CD14-positive monocyte (primary cell): ENCODE measurements around the gene RPSA. TPM values are rescaled to one million over a fixed set of nuclear protein-coding genes. Genes with fewer than 3 reads are reported as not detected.

Experiments
- DNase-seq, 3 donors: peaks; one replicate each; pipeline ENCODE4 v3.0.0-alpha.2; 2011 to 2022
- H2AFZ ChIP-seq: 2 replicates; pipeline ENCODE4 v1.6.0; 2012; ENCODE audit warnings: mild to moderate bottlenecking, low read depth, low read length, inconsistent platforms; ENCODE audit not compliant: insufficient read depth, poor library complexity, severe bottlenecking
- H3K27ac ChIP-seq, 2 donors: 1 replicate in 1 of 2; 2 replicates in 1 of 2; pipeline ENCODE4 v1.5.1; 2012 to 2013; ENCODE audit warnings: low read length in 2 of 2, control low read depth in 1 of 2, inconsistent platforms in 1 of 2, low read depth in 1 of 2, mild to moderate bottlenecking in 1 of 2
- H3K27me3 ChIP-seq, 2 donors: one replicate each; pipeline versions ENCODE4 v1.6.0 to v1.6.1; 2011 to 2013; ENCODE audit warnings: low read length in 2 of 2; ENCODE audit not compliant: control insufficient read depth in 2 of 2, insufficient read depth in 2 of 2
- H3K36me3 ChIP-seq, 2 donors: replicated peaks in 1 of 2; 1 replicate in 1 of 2; 2 replicates in 1 of 2; pipeline versions ENCODE4 v1.5.1 to v1.6.1; 2012 to 2013; ENCODE audit warnings: low read length in 2 of 2, control low read depth in 1 of 2, inconsistent platforms in 1 of 2, mild to moderate bottlenecking in 1 of 2; ENCODE audit not compliant: insufficient read depth in 2 of 2, control insufficient read depth in 1 of 2
- H3K4me1 ChIP-seq, 2 donors: 1 replicate in 1 of 2; 2 replicates in 1 of 2; pipeline versions ENCODE4 v1.5.1 to v1.6.1; 2012 to 2013; ENCODE audit warnings: low read length in 2 of 2, control low read depth in 1 of 2, inconsistent platforms in 1 of 2, mild to moderate bottlenecking in 1 of 2, moderate library complexity in 1 of 2; ENCODE audit not compliant: insufficient read depth in 2 of 2, control insufficient read depth in 1 of 2
- H3K4me2 ChIP-seq: replicated peaks from 2 replicates; pipeline ENCODE3; 2012; ENCODE audit warnings: low read length, moderate library complexity, mild to moderate bottlenecking; ENCODE audit not compliant: poor library complexity, severe bottlenecking; ENCODE audit errors: extremely low read depth
- H3K4me3 ChIP-seq, 3 experiments: fragments of 200-600 bp in 1 of 3; sonication (generic) in 1 of 3; replicated peaks in 1 of 3; 1 replicate in 2 of 3; 2 replicates in 1 of 3; pipeline ENCODE4 v1.5.1; 2011 to 2013; ENCODE audit warnings: low read length in 3 of 3, mild to moderate bottlenecking in 3 of 3, control low read depth in 2 of 3, low read depth in 2 of 3, inconsistent platforms in 1 of 3, moderate library complexity in 1 of 3
- H3K79me2 ChIP-seq: 2 replicates; pipeline ENCODE4 v1.6.0; 2012; ENCODE audit warnings: mild to moderate bottlenecking, control low read depth, inconsistent platforms, low read length, moderate library complexity; ENCODE audit not compliant: insufficient read depth
- H3K9ac ChIP-seq: 2 replicates; pipeline ENCODE4 v1.6.0; 2017; ENCODE audit warnings: low read length, mild to moderate bottlenecking; ENCODE audit not compliant: insufficient read depth, poor library complexity, severe bottlenecking
- H3K9me3 ChIP-seq, 2 donors: replicated peaks in 1 of 2; 1 replicate in 1 of 2; 2 replicates in 1 of 2; pipeline versions ENCODE4 v1.5.1 to v1.6.1; 2012 to 2013; ENCODE audit warnings: low read length in 2 of 2, control low read depth in 1 of 2; ENCODE audit not compliant: control insufficient read depth in 1 of 2, insufficient read depth in 1 of 2
- H4K20me1 ChIP-seq: 2 replicates; pipeline ENCODE4 v1.6.0; 2012; ENCODE audit warnings: mild to moderate bottlenecking, low read length, control low read depth, moderate library complexity; ENCODE audit not compliant: insufficient read depth
- H3K27ac Mint-ChIP-seq, 7 donors: one replicate each; pipeline ENCODE4 v1.8.0; 2020; ENCODE audit warnings: mild to moderate bottlenecking in 7 of 7, mixed read lengths in 7 of 7, moderate library complexity in 6 of 7, inconsistent platforms in 2 of 7
- H3K27me3 Mint-ChIP-seq, 3 donors: one replicate each; pipeline ENCODE4 v1.8.0; 2021 to 2022; ENCODE audit warnings: low read depth in 3 of 3, mild to moderate bottlenecking in 3 of 3, mixed read lengths in 3 of 3, moderate library complexity in 3 of 3, inconsistent platforms in 1 of 3
- H3K36me3 Mint-ChIP-seq, 2 donors: one replicate each; pipeline ENCODE4 v1.8.0; 2020; ENCODE audit warnings: mixed read lengths in 2 of 2, inconsistent platforms in 1 of 2, mild to moderate bottlenecking in 1 of 2
- H3K4me1 Mint-ChIP-seq: one replicate; pipeline ENCODE4 v1.8.0; 2020; ENCODE audit warnings: mild to moderate bottlenecking, mixed read lengths
- H3K4me3 Mint-ChIP-seq, 2 donors: one replicate each; pipeline ENCODE4 v1.8.0; 2020; ENCODE audit warnings: mild to moderate bottlenecking in 2 of 2, mixed read lengths in 2 of 2, moderate library complexity in 1 of 2
- H3K9me3 Mint-ChIP-seq, 7 donors: one replicate each; pipeline ENCODE4 v1.8.0; 2020 to 2022; ENCODE audit warnings: mixed read lengths in 7 of 7, mild to moderate bottlenecking in 6 of 7, moderate library complexity in 6 of 7, inconsistent platforms in 2 of 7
- WGBS: methylation state at CpG from one replicate; pipeline ENCODE4 v1.1.5; 2013; ENCODE audit warnings: missing lambda C conversion rate; ENCODE audit not compliant: insufficient coverage; 5-methylcytosine and 5-hydroxymethylcytosine counted together
- intact Hi-C, 2 donors: fragments of 100-400 bp; cut with micrococcal nuclease; formaldehyde crosslinking; loops; one replicate each; pipeline versions ENCODE4 v1.15.0 to v1.15.1; 2023
- polyA plus RNA-seq, 3 donors: library from polyadenylated mRNA; depleted of rRNA in 1 of 3; unstranded in 2 of 3; stranded (reverse) in 1 of 3; fragments of 300-500 nt in 2 of 3; fragments of >200 nt in 1 of 3; fragmentation: Illumina TruSeq in 2 of 3; gene quantifications; 1 replicate in 2 of 3; 2 replicates in 1 of 3; pipeline ENCODE4 v1.2.3, GENCODE V29; 2012 to 2021
- TF ChIP-seq, protein P1 (sequence below): fragments of 200-600 bp; IDR thresholded peaks from one replicate; pipeline ENCODE4 v1.8.0; 2022; ENCODE audit warnings: antibody characterized with exemption, mild to moderate bottlenecking

The RPSA gene
- polyA plus RNA-seq, 3 donors = 172 to 574 (median 219) TPM

DNA sequence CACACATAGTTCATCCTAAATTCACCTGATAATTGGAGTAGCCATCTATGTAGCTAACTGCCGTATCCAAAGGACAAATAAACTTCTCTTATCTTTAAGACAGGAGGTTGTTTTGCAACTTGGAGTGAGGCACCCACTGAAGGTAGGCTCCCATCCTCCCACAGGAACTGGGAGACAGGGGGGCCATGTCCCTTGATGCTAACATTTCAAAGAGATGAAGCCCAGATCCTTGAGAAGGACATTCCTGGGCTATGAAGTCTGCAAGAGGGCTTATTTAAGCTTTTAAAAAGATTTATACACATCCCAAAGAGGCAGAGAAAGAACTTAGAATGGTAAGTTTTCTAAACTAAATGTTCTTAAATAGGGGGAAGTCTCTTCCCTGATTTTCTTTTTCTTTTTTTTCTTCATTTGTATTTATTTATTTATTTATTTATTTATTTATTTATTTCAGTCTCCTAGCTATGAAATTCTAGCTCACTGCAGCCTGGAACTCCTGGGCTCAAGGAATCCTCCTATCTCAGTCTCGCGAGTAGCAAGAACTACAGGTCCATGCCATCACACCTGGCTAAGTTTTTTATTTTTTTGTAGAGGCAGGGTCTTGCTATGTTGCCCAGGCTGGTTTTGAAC, 48.2 kb downstream of the RPSA start:
- H3K4me3 Mint-ChIP-seq = no peak overlapping the region
- Histone ChIP-seq H3K27ac (no peak overlapping the region), H3K27me3 (no peaks in the 10 kb centered on the region), H2AFZ (no peak overlapping the region), H3K9me3 (no peaks in the 10 kb centered on the region), H3K4me2 (no peak overlapping the region), H3K79me2 (no peaks in the 10 kb centered on the region), H3K36me3 (no peaks in the 10 kb centered on the region), H3K9ac (no peak overlapping the region), H3K4me3 (no peak overlapping the region), H3K4me1 (no peaks in the 10 kb centered on the region), H4K20me1 (no peaks in the 10 kb centered on the region)
- H3K27ac Mint-ChIP-seq = no peak overlapping the region
- H3K9me3 Mint-ChIP-seq = peaks cover 0 to 2% (median 0%) of the 10 kb centered on the region in 7 donors
- WGBS = no CpG with 5 or more reads among the region's 3 CpGs
- no peaks in the 10 kb centered on the region for H3K4me1 Mint-ChIP-seq
- intact Hi-C loops = no loop called here
- peaks cover 2 to 10% (median 6%) of the 10 kb centered on the region in 3 donors for H3K27me3 Mint-ChIP-seq
- H3K36me3 Mint-ChIP-seq = no peaks in the 10 kb centered on the region
- no peak for DNase-seq
- TF ChIP-seq, protein P1, sequence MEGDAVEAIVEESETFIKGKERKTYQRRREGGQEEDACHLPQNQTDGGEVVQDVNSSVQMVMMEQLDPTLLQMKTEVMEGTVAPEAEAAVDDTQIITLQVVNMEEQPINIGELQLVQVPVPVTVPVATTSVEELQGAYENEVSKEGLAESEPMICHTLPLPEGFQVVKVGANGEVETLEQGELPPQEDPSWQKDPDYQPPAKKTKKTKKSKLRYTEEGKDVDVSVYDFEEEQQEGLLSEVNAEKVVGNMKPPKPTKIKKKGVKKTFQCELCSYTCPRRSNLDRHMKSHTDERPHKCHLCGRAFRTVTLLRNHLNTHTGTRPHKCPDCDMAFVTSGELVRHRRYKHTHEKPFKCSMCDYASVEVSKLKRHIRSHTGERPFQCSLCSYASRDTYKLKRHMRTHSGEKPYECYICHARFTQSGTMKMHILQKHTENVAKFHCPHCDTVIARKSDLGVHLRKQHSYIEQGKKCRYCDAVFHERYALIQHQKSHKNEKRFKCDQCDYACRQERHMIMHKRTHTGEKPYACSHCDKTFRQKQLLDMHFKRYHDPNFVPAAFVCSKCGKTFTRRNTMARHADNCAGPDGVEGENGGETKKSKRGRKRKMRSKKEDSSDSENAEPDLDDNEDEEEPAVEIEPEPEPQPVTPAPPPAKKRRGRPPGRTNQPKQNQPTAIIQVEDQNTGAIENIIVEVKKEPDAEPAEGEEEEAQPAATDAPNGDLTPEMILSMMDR = no peak

DNA sequence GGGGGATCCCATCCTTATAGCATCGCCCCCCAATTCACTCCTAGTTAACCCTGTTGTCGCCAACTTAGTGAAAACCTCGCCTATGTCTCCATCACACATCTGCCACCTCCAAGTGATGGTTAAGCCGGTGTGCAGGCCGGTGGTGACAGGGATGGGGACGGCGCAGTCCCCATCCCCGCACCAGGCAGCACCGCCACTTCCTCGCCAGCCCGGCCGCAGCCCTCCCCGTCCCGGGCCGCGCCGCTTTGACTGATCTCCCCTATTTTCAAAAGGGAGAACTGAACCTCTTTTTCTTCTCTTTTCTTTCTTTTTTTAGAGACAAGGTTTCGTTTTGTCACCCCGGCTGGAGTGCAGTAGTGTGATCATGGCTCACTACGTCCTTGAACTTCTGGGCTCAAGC, 49.6 kb downstream of the RPSA start:
- no peak overlapping the region for H3K4me3 Mint-ChIP-seq
- H3K9me3 ChIP-seq = no peaks in the 10 kb centered on the region
- H4K20me1 ChIP-seq = no peaks in the 10 kb centered on the region
- H3K27ac ChIP-seq = no peak overlapping the region
- H3K27me3 Mint-ChIP-seq = peaks cover 2 to 10% (median 6%) of the 10 kb centered on the region in 3 donors
- TF ChIP-seq, protein P1 = no peak
- no peaks in the 10 kb centered on the region for H3K36me3 ChIP-seq
- H3K36me3 Mint-ChIP-seq = no peaks in the 10 kb centered on the region
- no peaks in the 10 kb centered on the region for H3K4me1 Mint-ChIP-seq
- 94% methylated on average over 15 of the region's 20 CpGs for WGBS
- H3K27ac Mint-ChIP-seq = no peak overlapping the region
- H3K4me3 ChIP-seq = no peak overlapping the region
- no peak for DNase-seq
- intact Hi-C loops = no loop called here
- no peaks in the 10 kb centered on the region for H3K4me1 ChIP-seq
- H3K79me2 ChIP-seq = no peaks in the 10 kb centered on the region
- no peak overlapping the region for H3K9ac ChIP-seq
- no peak overlapping the region for H2AFZ ChIP-seq
- peaks cover 0 to 2% (median 0%) of the 10 kb centered on the region in 7 donors for H3K9me3 Mint-ChIP-seq
- H3K4me2 ChIP-seq = no peak overlapping the region
- no peaks in the 10 kb centered on the region for H3K27me3 ChIP-seq
